Measurements from ENCODE around the gene MSANTD2.

- TF ChIP-seq POLR2A (IDR thresholded peaks at IDR 0.05) (no peak), CTCF (IDR thresholded peaks at IDR 0.05) (no peak)
Measured at GRCh38 chr11:124834526-124835180, 34.4 kb upstream of the MSANTD2 start.
